ENCODE measurements around the gene CXCR4. TPM values are rescaled to one million over a fixed set of nuclear protein-coding genes. Genes with fewer than 3 reads are reported as not detected.

CXCR4 gene
- polyA plus RNA-seq (ENCODE audit: insufficient read length) = 45.7 TPM
- long read RNA-seq, donor 1, transcript CXCR4-202 (1 exons, 1,895 nt) = minor isoform, 18 of 45 reads
- long read RNA-seq, donor 1, transcript CXCR4-201 (2 exons, 1,682 nt) = major isoform, 27 of 45 reads
- long read RNA-seq, donor 1, partial matches to known transcripts = 0 of 45 reads
- long read RNA-seq, donor 1, other reads (novel, unspliced or antisense) = 0 of 45 reads
- long read RNA-seq, donor 2, transcript CXCR4-202 (1 exons, 1,895 nt) = minor isoform, 14 of 37 reads
- long read RNA-seq, donor 2, transcript CXCR4-201 (2 exons, 1,682 nt) = major isoform, 23 of 37 reads
- long read RNA-seq, donor 2, partial matches to known transcripts = 0 of 37 reads
- long read RNA-seq, donor 2, other reads (novel, unspliced or antisense) = 0 of 37 reads
- long read RNA-seq, donor 3, transcript CXCR4-202 (1 exons, 1,895 nt) = minor isoform, 6 of 17 reads
- long read RNA-seq, donor 3, transcript CXCR4-201 (2 exons, 1,682 nt) = major isoform, 11 of 17 reads
- long read RNA-seq, donor 3, partial matches to known transcripts = 0 of 17 reads
- long read RNA-seq, donor 3, other reads (novel, unspliced or antisense) = 0 of 17 reads
- long read RNA-seq, donor 4, partial matches to known transcripts = 0 of 5 reads
- long read RNA-seq, donor 4, other reads (novel, unspliced or antisense) = 0 of 5 reads
- long read RNA-seq, donor 5, transcript CXCR4-201 (2 exons, 1,682 nt) = major isoform, 37 of 58 reads
- long read RNA-seq, donor 5, transcript CXCR4-202 (1 exons, 1,895 nt) = minor isoform, 21 of 58 reads
- long read RNA-seq, donor 5, partial matches to known transcripts = 0 of 58 reads
- long read RNA-seq, donor 5, other reads (novel, unspliced or antisense) = 0 of 58 reads
- long read RNA-seq, donor 6, transcript CXCR4-202 (1 exons, 1,895 nt) = major isoform, 23 of 44 reads
- long read RNA-seq, donor 6, transcript CXCR4-201 (2 exons, 1,682 nt) = minor isoform, 21 of 44 reads
- long read RNA-seq, donor 6, partial matches to known transcripts = 0 of 44 reads
- long read RNA-seq, donor 6, other reads (novel, unspliced or antisense) = 0 of 44 reads
- long read RNA-seq, donor 7, transcript CXCR4-201 (2 exons, 1,682 nt) = minor isoform, 24 of 53 reads
- long read RNA-seq, donor 7, transcript CXCR4-202 (1 exons, 1,895 nt) = major isoform, 29 of 53 reads
- long read RNA-seq, donor 7, partial matches to known transcripts = 0 of 53 reads
- long read RNA-seq, donor 7, other reads (novel, unspliced or antisense) = 0 of 53 reads
- long read RNA-seq, donor 8, transcript CXCR4-202 (1 exons, 1,895 nt) = minor isoform, 7 of 19 reads
- long read RNA-seq, donor 8, transcript CXCR4-201 (2 exons, 1,682 nt) = major isoform, 12 of 19 reads
- long read RNA-seq, donor 8, partial matches to known transcripts = 0 of 19 reads
- long read RNA-seq, donor 8, other reads (novel, unspliced or antisense) = 0 of 19 reads

DNA sequence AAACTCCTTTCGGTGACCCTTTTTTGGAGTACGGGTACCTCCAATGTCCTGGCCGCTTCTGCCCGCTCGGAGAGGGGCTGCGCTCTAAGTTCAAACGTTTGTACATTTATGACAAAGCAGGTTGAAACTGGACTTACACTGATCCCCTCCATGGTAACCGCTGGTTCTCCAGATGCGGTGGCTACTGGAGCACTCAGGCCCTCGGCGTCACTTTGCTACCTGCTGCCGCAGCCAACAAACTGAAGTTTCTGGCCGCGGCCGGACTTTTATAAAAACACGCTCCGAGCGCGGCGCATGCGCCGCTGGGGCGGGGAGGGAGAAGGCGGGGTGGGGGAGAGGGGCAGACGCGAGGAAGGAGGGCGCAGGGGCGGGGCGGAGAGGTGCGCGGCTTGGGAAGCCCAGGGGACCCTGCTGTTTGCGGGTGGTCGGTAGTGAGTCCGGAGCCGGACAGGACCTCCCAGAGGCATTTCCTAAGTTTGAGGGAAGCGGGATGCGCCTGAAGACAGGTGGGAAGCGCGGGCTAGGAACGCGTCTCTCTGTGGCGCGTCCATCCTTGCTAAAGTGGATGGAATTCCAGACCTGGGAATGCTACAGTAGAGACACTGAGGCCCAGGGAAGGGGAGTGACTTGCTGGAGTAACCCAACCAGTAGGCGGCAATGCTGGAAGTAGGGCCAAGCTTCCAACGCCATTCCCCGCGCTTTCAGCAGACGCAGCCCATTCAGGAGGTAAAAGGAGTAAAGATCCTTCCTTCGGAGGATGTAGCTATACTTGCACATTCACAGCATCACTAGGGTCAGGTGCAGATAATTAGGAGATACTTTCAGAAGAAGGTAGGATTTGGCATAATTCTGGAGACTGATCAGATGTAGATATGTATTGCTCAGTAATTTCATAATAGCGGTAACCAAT lies at the start of gene CXCR4:
Gene CXCR4, minus strand, starts transcription at position 241 of the 910 bp plus-strand sequence. Its CDS starts 89 bp downstream, at position 152.
- DNase-seq = peak; percentile 75

- no peak for DNase-seq
Measured at GRCh38 chr2:136164280-136164776, 46.4 kb upstream of the CXCR4 start.

DNA sequence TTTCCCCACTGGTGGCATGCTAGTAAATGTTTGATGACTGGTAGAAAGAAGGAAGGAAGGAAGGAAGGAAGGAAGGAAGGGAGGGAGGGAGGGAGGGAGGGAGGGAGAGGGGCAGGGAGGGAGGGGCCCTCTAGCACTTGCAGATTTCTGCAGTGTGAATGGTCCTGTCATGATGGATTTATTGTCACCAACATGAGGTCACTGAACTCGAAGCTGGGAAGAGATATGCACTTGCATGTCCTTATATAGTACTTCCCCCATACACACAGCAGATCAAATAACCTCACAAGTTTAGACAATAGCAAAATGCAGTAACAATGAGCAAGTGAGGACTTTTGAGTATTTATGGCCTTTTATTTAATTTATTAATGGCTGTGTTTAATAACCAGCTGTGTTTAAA lies 44.5 kb upstream of the CXCR4 start:
- DNase-seq = no peak

- DNase-seq = no peak
Measured at GRCh38 chr2:136156411-136156810, 38.5 kb upstream of the CXCR4 start.

- DNase-seq = no peak
Measured at GRCh38 chr2:136154384-136154783, 36.4 kb upstream of the CXCR4 start.

GRCh38 chr2:136151021-136151971 lies 33.3 kb upstream of the CXCR4 start:
- DNase-seq = no peak

DNA sequence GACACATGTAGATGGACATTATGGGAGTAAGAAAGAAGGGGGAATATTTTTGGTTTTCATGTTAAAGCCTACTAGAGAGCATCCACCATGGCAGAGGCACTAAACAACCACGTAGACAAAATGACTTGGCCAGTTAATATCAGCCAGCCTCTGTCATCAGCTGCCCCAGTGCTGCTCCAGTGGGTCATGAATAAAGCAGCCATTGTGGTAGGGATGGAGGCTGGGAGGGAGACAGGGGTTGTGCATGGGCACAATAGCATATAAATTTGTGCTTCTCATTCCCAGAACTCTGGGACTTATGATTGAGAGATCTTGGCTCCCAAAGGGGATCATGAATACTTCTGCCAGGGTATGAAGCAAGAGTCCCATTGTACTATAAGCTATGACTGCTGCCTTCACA lies 31.1 kb upstream of the CXCR4 start:
- DNase-seq = no peak

DNA sequence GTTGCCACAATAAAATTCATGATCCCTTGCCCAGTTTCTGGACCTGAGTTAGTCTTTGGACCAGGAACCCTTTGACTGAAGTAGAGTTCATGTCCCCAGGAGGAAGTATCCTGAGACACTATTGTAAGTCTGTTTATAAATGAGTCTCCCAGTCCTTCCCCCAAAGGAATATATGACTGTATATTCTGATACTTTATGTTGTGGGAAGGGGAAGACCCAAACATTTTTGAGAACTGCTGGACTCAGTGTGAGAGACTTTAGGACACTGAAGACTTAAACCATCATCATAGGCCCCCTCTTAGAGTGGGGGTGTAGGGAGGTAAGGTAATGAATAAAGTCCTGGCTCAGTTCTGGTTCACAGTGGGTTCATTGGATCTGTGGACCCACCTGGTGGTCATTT lies 28.6 kb upstream of the CXCR4 start:
- no peak for DNase-seq

GRCh38 chr2:136143603-136144451 lies 25.9 kb upstream of the CXCR4 start:
- DNase-seq = no peak

DNA sequence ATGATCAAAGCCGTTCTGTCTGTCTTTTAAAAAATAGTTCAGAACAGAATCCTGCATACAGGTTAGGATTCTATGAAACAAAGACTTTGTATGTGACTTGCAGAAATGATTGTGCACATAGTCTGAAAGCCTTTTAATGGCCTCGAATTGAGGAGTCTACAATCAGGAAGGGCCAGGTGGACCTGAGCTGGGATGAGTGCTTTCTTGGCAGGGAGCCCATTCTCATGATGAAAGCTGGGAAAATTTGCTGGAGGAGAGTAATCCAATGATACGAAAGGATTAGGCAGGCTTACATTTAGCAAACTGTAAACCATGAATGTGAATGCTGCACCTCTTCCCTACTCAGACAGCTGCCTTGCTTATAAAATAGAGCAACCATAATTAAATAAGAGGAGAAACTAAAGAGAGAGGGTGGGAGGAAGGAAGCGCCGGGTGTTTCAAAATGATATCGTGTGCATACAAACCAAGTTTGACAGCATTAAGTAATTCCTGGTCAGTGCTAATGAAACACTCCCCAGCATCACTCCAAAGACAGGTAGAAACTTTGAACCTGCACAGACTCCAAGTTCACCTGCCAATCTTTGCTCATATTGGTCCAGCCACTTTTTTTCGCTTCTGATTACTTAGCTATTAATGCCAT lies 23.7 kb upstream of the CXCR4 start:
- no peak for DNase-seq

GRCh38 chr2:136139631-136140030 lies 21.7 kb upstream of the CXCR4 start:
- DNase-seq = no peak

GRCh38 chr2:136137982-136138381 lies 20.0 kb upstream of the CXCR4 start:
- DNase-seq = no peak

GRCh38 chr2:136136931-136137330 lies 19.0 kb upstream of the CXCR4 start:
- no peak for DNase-seq

DNA sequence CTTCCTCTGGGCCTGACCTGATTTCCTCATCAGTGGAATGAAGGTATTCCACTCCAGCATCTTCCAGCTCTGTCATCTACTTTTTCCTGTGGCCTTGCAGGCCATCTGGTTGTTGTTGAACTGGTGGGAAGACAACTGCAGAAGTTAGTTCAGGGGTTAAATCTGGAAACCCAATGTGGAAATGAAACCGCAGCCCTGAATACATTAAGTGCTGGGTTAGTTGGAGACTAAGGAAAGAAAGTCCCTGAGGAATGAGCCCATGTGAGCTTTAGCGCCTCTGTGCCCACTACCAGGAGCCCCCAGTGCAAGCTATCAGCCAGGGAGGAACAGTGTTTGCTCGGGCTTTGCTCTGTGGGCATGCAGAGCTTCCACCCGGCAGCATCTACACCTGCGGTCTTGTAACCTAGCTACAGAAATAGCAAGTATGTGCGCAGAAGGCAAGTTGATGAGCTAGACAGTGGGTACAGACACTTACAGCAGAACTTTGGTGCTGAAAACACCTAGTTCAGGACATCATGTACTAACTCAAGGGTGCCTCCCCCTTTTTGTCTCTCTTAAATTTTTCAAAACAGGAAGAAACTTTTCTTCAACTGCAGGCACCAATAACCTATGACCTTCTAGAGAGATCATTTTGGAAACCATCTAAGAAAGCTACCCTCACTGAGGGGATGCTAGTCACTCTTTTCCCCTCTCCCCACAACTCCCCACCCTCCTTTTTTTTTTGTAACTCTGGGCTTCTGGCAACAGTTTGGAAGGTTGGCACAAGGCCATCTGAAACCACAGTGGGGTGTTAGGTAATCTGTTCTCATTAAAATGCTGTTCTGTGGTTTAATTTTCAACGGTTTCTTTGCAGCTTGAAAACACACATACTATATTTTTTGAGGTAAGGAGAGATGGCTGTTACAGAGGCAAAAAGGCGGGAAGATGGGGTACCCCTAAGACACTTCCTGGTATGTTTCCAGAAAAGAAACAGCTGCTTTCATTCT lies 18.3 kb upstream of the CXCR4 start:
- DNase-seq = no peak

DNA sequence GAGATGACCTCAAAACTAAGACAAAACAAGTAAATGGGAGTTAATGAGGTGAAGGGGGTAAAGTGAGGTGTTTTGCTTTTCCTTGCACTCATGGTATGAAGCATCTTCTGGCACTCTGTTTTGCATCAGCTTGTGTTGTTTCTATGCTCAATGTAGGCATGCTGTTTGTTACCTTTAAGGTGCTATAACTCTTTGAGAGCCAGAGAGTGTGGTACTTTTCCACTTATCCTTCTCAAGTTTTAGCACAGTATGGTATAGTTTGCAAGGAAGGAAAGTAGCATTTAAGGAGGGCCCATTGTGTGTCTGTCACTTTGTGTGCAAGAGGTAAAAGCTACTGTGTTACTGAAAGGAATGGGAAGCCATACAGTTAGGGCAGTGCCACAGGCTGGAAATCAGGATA lies 17.5 kb upstream of the CXCR4 start:
- DNase-seq = no peak

DNA sequence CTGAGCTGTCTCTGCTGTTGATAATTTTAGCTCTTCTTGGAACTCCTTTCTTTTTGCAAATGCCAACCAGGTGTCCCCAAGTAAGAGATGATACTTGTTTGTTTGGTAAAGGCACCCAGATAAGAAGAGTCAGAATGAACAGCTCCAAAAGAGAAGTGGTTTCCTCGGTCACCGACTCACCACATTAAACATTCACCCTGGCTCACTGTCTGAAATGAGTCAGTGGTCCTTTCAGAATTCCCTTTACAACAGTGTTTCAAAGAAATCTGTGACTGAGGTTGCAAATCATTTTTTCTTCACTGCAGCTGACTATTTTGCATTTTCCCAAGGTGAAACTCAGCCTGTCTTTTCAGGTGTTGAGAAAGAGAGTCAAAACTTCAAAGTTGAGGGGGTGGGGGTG lies 16.2 kb upstream of the CXCR4 start:
- no peak for DNase-seq

- no peak for DNase-seq
Measured at GRCh38 chr2:136133586-136133985, 15.6 kb upstream of the CXCR4 start.
